Astrocyte (in vitro differentiated cells and primary cell): ENCODE results near the gene KIFAP3.

Experiments used
- CTCF ChIP-seq: IDR thresholded peaks from 2 replicates; pipeline ENCODE4 v1.5.1; 2011; ENCODE audit warnings: low read depth, mild to moderate bottlenecking, inconsistent platforms, low read length, moderate library complexity; ENCODE audit not compliant: insufficient read depth
- EZH2 ChIP-seq: IDR thresholded peaks from 2 replicates; pipeline ENCODE4 v1.6.1; 2012; ENCODE audit warnings: mild to moderate bottlenecking, low read length, inconsistent platforms; ENCODE audit not compliant: insufficient read depth

- TF ChIP-seq CTCF (no peak), EZH2 (no peak)
Observed at GRCh38 chr1:169918927-169919326, 155.6 kb downstream of the KIFAP3 start.
